Measurements from ENCODE around the gene DGLUCY. TPM values are rescaled to one million over a fixed set of nuclear protein-coding genes. Genes with fewer than 3 reads are reported as not detected.

The DGLUCY gene
- total and polyA plus RNA-seq, 2 of the 8 experiments (the other 6 are each of a cell fraction or from before 2014, with no cell fraction given): 24.9 to 31.8 TPM

GRCh38 chr14:91245029-91245428, 131.2 kb downstream of the DGLUCY start (continued):
- TF ChIP-seq CHD7 (IDR thresholded peaks at IDR 0.05; ENCODE audit: insufficient replicate concordance, low read length) (no peak), POLR2A (IDR thresholded peaks at IDR 0.05; ENCODE audit: control extremely low read depth in 1 of 2, low read depth in 2 of 2, low read length in 2 of 2) (no peak), SIRT6 (IDR thresholded peaks at IDR 0.05; ENCODE audit: low read length) (no peak), SRF (IDR thresholded peaks at IDR 0.05; ENCODE audit: low read depth, low read length) (no peak), RFX5 (IDR thresholded peaks at IDR 0.05; ENCODE audit: borderline replicate concordance, low read depth, low read length) (no peak), ATF3 (IDR thresholded peaks at IDR 0.05; ENCODE audit: insufficient read depth, low read depth, low read length) (no peak), GABPA (IDR thresholded peaks at IDR 0.05; ENCODE audit: borderline replicate concordance, insufficient read depth, low read length) (no peak), SP2 (IDR thresholded peaks at IDR 0.05; ENCODE audit: low read length) (no peak)
